Ascending aorta (tissue), 2 donors: Measurements from ENCODE around the gene CXCL12. TPM values are rescaled to one million over a fixed set of nuclear protein-coding genes. Genes with fewer than 3 reads are reported as not detected.

Experiments
- DNase-seq, 2 donors: peaks; one replicate each; pipeline ENCODE4 v3.0.0-alpha.2; 2019; ENCODE audit warnings: low spot score in 2 of 2
- H3K27ac ChIP-seq, 2 donors: fragments of 200-600 bp; sonication (generic); one replicate each; pipeline ENCODE4 v1.5.1; 2016 to 2017; ENCODE audit warnings: mild to moderate bottlenecking in 1 of 2
- H3K27me3 ChIP-seq: fragments of 200-600 bp; sonication (generic); one replicate; pipeline ENCODE4 v1.5.1; 2017
- H3K36me3 ChIP-seq, 2 donors: fragments of 200-600 bp; sonication (generic); one replicate each; pipeline ENCODE4 v1.5.1; 2016
- H3K4me1 ChIP-seq, 2 donors: fragments of 200-600 bp; sonication (generic); one replicate each; pipeline ENCODE4 v1.5.1; 2016 to 2017; ENCODE audit warnings: mild to moderate bottlenecking in 1 of 2
- H3K4me3 ChIP-seq, 2 donors: fragments of 200-600 bp; sonication (generic); one replicate each; pipeline ENCODE4 v1.5.1; 2016 to 2017; ENCODE audit warnings: mild to moderate bottlenecking in 1 of 2
- H3K9me3 ChIP-seq, 2 donors: fragments of 200-600 bp; sonication (generic); one replicate each; pipeline ENCODE4 v1.5.1; 2016
- intact Hi-C: fragments of 100-400 bp; cut with DNase I; formaldehyde crosslinking; loops from one replicate; pipeline ENCODE4 v1.15.1; 2023
- total RNA-seq: library from RNA; depleted of rRNA; stranded (reverse); fragments of >200 nt; gene quantifications from one replicate; pipeline ENCODE4 v1.1.0, GENCODE V29; 2016
- TF ChIP-seq, protein P1 (sequence below), 3 experiments: fragments of 200-600 bp in 2 of 3; fragments of 450-650 bp in 1 of 3; sonication (generic) in 2 of 3; IDR thresholded peaks; one replicate each; pipeline ENCODE4 v1.5.1; 2016 to 2019; ENCODE audit warnings: antibody characterized with exemption in 3 of 3, mild to moderate bottlenecking in 1 of 3, moderate library complexity in 1 of 3

The CXCL12 gene
- total RNA-seq, 1 donor from 2014 or later: 288 TPM

DNA sequence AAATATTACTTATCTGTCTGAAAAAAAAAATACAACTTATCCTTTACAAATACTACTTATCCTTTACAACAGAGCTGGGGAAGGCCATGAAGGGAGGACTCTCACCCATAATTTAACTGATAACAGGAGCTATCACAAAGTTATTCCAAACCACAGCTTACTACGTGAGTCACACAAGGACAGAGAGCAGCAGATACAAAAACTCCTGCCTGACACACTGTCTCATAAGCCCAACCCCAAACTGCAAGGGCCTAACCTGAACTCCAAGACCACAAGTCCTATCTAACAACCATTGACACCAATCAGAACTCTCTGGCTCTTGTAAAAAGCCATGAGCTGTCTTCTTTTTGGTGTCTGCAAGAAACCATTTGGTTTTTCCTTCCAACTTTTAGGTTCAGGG lies 28.5 kb upstream of the CXCL12 start:
- Histone ChIP-seq H3K36me3 (no peaks in the 10 kb centered on the region), H3K4me1 (peaks cover 0 to 3% of the 10 kb centered on the region in 2 donors), H3K4me3 (no peak overlapping the region), H3K9me3 (no peaks in the 10 kb centered on the region), H3K27ac (no peak overlapping the region), H3K27me3 (no peaks in the 10 kb centered on the region)
- TF ChIP-seq, protein P1, sequence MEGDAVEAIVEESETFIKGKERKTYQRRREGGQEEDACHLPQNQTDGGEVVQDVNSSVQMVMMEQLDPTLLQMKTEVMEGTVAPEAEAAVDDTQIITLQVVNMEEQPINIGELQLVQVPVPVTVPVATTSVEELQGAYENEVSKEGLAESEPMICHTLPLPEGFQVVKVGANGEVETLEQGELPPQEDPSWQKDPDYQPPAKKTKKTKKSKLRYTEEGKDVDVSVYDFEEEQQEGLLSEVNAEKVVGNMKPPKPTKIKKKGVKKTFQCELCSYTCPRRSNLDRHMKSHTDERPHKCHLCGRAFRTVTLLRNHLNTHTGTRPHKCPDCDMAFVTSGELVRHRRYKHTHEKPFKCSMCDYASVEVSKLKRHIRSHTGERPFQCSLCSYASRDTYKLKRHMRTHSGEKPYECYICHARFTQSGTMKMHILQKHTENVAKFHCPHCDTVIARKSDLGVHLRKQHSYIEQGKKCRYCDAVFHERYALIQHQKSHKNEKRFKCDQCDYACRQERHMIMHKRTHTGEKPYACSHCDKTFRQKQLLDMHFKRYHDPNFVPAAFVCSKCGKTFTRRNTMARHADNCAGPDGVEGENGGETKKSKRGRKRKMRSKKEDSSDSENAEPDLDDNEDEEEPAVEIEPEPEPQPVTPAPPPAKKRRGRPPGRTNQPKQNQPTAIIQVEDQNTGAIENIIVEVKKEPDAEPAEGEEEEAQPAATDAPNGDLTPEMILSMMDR (IDR thresholded peaks at IDR 0.05): no peak
- DNase-seq: no peak
- intact Hi-C loops: no loop called here

DNA sequence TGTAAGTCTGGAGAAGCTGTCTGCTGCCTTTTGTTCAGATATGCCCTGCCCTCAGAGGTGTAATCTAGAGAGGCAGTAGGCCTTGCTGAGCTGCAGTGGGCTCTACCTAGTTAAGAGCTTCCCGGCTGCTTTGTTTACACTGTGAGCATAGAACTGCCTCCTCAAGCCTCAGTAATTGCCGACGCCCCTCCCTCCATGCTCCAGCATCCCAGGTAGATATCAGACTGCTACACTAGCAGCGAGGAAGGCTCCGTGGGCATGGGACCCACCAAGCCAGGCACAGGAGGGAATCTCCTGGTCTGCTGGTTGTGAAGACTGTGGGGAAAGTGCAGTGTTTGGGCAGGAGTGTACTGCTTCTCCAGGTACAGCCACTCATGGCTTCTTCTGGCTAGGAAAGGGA lies 26.4 kb upstream of the CXCL12 start:
- no peaks in the 10 kb centered on the region for H3K4me1 ChIP-seq
- peak in 1 of 2 donors; percentile 34 for DNase-seq
- no peaks in the 10 kb centered on the region for H3K36me3 ChIP-seq
- no peak overlapping the region for H3K4me3 ChIP-seq
- peaks cover 0 to under 1% of the 10 kb centered on the region in 2 donors for H3K9me3 ChIP-seq
- no peaks in the 10 kb centered on the region for H3K27me3 ChIP-seq
- TF ChIP-seq, protein P1 (IDR thresholded peaks at IDR 0.05): no peak
- H3K27ac ChIP-seq: no peak overlapping the region
- intact Hi-C loops: no loop called here

DNA sequence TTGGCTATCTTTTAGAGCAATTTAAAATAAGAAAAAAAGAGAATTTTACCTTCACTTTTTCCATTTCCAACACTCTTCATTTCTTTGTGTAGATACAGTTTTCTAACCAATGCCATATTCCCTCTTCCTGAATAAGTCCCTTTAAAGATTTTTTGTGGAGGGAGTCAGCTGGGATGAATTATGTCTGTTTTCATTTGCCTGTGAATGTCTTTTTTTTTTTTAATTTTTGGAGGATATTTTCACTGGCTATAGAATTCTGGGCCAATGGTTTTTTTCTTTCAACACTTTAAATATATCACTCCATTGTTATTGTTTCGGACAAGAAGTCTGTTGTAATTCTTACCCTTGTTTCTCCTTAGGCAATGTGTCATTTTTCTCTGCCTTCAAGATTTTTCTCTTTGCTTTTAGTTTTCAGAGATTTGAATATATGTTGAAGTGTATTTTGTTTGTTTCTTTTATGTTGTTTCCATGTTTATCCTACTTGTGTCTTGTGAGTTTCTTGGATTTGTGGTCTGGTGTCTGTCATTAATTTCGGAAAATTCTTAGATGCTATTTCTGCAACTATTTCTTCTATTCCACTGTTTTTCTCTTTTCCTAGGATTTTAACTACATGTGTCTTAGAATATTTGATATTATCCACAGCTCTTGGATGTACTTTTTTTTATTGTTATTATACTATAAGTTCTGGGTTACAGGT lies 20.0 kb upstream of the CXCL12 start:
- no peaks in the 10 kb centered on the region for H3K27me3 ChIP-seq
- no peaks in the 10 kb centered on the region for H3K36me3 ChIP-seq
- H3K27ac ChIP-seq: no peak overlapping the region
- intact Hi-C loops: no loop called here
- DNase-seq: no peak
- H3K4me3 ChIP-seq: no peak overlapping the region
- H3K4me1 ChIP-seq: no peaks in the 10 kb centered on the region
- TF ChIP-seq, protein P1 (IDR thresholded peaks at IDR 0.05): no peak
- peaks cover 0 to 2% of the 10 kb centered on the region in 2 donors for H3K9me3 ChIP-seq

DNA sequence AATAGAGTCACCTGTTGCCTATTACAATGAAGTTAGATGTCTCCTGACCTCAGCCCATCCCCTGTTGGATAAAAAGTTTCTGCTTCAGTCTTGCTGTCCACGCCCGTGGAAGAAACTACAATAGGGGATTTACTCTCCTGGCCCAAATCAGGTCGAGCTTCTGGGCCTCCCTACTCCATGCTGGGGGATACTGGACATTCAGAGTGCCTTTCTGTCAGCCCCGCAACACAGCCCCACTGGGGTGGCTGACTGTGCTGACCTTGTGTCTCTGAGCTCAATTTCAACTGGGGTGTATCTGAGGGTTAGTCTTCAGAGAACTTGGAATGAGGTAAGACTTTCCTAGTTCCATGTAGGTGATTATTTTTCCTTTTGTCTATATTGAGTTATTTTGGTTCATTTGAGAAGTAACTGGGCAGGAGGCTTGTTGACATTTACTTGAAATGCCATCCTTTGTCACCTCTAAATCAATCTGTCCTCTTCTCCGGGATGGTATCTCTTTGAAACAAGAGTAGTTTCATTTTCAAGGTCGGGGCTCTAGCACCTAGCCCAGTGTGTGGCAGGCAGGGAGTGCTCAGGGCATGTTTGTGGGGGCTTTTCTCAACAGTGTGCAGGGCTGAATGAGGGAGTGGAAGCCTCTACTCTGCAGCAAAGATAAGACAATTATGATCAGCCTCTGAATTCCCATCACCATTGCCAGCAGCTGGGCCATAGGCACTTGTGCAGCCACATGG lies 17.7 kb upstream of the CXCL12 start:
- no peak overlapping the region for H3K27ac ChIP-seq
- H3K36me3 ChIP-seq: no peaks in the 10 kb centered on the region
- intact Hi-C loops: no loop called here
- H3K4me1 ChIP-seq: no peaks in the 10 kb centered on the region
- TF ChIP-seq, protein P1 (IDR thresholded peaks at IDR 0.05): no peak
- no peaks in the 10 kb centered on the region for H3K27me3 ChIP-seq
- H3K9me3 ChIP-seq: peaks cover 0 to 2% of the 10 kb centered on the region in 2 donors
- no peak overlapping the region for H3K4me3 ChIP-seq
- DNase-seq: peak in 1 of 2 donors; percentile 37

DNA sequence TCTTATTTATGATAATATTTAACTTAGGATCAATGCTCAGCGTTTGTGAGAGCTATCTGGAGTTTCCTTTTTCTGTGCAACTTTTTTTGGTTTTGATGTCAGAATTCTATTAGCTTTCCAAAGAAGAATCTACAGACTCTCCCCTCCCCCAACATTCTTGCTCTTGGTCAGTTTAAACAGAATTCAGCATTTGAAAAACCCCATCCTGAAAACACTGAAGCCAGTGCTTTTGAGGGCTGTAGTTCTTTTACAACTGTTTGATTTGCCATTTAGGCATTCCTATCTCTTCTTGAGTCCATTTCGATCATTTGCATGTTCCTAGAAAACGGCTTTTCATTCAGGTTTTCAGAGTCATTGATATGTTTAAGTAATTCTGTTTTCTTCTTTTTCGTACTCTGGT lies 15.6 kb upstream of the CXCL12 start:
- H3K9me3 ChIP-seq: no peaks in the 10 kb centered on the region

More for the DNA sequence above, 15.6 kb upstream of the CXCL12 start:
- DNase-seq: no peak
- Histone ChIP-seq H3K27ac (no peak overlapping the region), H3K4me3 (no peak overlapping the region), H3K36me3 (no peaks in the 10 kb centered on the region), H3K4me1 (no peaks in the 10 kb centered on the region), H3K27me3 (no peaks in the 10 kb centered on the region)
- TF ChIP-seq, protein P1 (IDR thresholded peaks at IDR 0.05): no peak
- intact Hi-C loops: no loop called here
